Neural progenitor cell (in vitro differentiated cells): ENCODE results near the gene TAF4.

Experiments
- EZH2 ChIP-seq: fragments of 200-600 bp; sonication (generic); IDR thresholded peaks from 2 replicates; pipeline ENCODE4 v1.6.1; 2017; ENCODE audit warnings: antibody characterized with exemption, mild to moderate bottlenecking, moderate library complexity
- EZH2phosphoT487 ChIP-seq: fragments of 200-600 bp; sonication (generic); IDR thresholded peaks from 2 replicates; pipeline ENCODE4 v1.6.1; 2017; ENCODE audit warnings: antibody characterized with exemption
- TF ChIP-seq, protein P1 (sequence below): fragments of 200-600 bp; sonication (generic); IDR thresholded peaks from 2 replicates; pipeline ENCODE4 v1.5.1; 2017; ENCODE audit warnings: antibody characterized with exemption, mild to moderate bottlenecking

DNA sequence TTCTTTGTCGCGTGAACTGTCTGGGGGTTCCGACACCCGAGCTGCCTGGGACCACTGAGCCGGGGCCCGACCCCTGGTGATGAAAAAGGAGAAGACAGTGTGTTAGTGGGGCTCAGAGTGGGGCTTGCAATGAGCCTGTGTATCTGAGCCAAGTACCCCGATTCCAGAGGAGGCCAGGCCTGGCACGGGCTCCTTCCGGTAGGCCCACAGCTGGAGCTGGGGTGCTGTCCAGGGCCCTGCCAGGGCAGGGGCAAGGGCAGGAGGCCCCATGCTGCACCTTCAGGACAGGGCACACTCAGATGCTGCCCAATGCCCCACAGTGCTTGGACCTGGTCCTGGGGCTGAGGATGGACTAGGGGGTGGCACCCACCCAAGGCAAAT lies 89.4 kb downstream of the TAF4 start:
- TF ChIP-seq, protein P1, sequence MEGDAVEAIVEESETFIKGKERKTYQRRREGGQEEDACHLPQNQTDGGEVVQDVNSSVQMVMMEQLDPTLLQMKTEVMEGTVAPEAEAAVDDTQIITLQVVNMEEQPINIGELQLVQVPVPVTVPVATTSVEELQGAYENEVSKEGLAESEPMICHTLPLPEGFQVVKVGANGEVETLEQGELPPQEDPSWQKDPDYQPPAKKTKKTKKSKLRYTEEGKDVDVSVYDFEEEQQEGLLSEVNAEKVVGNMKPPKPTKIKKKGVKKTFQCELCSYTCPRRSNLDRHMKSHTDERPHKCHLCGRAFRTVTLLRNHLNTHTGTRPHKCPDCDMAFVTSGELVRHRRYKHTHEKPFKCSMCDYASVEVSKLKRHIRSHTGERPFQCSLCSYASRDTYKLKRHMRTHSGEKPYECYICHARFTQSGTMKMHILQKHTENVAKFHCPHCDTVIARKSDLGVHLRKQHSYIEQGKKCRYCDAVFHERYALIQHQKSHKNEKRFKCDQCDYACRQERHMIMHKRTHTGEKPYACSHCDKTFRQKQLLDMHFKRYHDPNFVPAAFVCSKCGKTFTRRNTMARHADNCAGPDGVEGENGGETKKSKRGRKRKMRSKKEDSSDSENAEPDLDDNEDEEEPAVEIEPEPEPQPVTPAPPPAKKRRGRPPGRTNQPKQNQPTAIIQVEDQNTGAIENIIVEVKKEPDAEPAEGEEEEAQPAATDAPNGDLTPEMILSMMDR: peak; percentile 15
- TF ChIP-seq EZH2phosphoT487: no peak
- TF ChIP-seq EZH2: no peak
